ENCODE results near the gene LARP4B. TPM values are rescaled to one million over a fixed set of nuclear protein-coding genes. Genes with fewer than 3 reads are reported as not detected.

Gene LARP4B
- total and polyA plus RNA-seq, 2 donors from 2014 or later = 12.9 to 96.6 TPM

DNA sequence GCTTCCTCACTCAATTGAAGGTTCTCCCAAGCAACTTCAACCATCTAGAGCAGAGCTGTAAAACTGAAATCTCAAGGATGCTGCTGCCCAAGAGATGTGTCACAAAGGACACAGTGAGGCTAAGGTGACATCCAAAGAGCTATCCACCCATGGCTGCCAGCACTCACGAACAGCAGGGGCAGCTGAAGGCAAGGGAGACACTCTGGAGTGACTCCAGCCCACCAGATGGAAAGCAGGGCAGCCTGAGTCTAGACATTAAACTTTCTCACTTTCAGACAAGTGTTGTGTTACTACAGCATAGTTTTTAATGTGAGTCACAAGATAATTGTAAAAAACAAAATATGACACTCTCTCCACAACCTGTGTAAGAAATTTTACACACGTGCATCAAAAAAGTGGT lies 113.5 kb downstream of the LARP4B start:
- Histone ChIP-seq H3K9me3 (ENCODE audit: control insufficient read depth in 2 of 3, insufficient read depth in 1 of 3, low read length in 3 of 3) (no peaks in the 10 kb centered on the region), H3K4me1 (ENCODE audit: control insufficient read depth in 2 of 3, insufficient read depth in 2 of 3, low read depth in 1 of 3, low read length in 3 of 3) (no peaks in the 10 kb centered on the region), H3K9ac (ENCODE audit: low read length in 3 of 3) (no peak overlapping the region), H3K4me3 (ENCODE audit: low read length in 3 of 3) (no peak overlapping the region), H3K27ac (ENCODE audit: low read depth in 2 of 2, low read length in 2 of 2) (no peak overlapping the region), H3K27me3 (ENCODE audit: control insufficient read depth, insufficient read depth, low read length) (no peaks in the 10 kb centered on the region), H3K36me3 (ENCODE audit: control insufficient read depth in 2 of 3, insufficient read depth in 3 of 3, low read length in 3 of 3) (peaks cover 8 to 83% (median 65%) of the 10 kb centered on the region in 3 donors)
- TF ChIP-seq, protein P1, sequence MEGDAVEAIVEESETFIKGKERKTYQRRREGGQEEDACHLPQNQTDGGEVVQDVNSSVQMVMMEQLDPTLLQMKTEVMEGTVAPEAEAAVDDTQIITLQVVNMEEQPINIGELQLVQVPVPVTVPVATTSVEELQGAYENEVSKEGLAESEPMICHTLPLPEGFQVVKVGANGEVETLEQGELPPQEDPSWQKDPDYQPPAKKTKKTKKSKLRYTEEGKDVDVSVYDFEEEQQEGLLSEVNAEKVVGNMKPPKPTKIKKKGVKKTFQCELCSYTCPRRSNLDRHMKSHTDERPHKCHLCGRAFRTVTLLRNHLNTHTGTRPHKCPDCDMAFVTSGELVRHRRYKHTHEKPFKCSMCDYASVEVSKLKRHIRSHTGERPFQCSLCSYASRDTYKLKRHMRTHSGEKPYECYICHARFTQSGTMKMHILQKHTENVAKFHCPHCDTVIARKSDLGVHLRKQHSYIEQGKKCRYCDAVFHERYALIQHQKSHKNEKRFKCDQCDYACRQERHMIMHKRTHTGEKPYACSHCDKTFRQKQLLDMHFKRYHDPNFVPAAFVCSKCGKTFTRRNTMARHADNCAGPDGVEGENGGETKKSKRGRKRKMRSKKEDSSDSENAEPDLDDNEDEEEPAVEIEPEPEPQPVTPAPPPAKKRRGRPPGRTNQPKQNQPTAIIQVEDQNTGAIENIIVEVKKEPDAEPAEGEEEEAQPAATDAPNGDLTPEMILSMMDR (IDR thresholded peaks at IDR 0.05; ENCODE audit: borderline replicate concordance, extremely low read depth, insufficient read depth) = no peak
- DNase-seq (no peak), FAIRE-seq (no peak)
- intact Hi-C loops (cut with DNase I) = no loop called here

DNA sequence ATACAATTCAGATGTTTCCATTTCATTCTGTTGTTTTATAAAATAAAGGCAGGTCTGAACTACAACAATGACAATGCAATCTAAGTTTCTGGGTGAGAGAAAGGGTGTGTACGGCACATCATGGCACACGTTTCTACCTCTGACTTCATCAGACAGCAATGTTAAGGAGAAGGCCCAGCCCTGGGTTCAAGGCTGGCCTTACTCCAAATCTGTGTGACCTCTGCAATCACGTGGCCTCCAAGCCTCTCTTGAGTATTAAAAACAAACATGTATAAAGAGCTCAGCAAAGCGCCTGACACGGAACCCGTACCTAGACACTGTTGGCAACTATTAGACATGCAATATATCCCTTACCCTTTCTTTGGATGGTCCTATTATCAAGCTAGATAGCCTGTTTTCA lies 114.1 kb downstream of the LARP4B start:
- Histone ChIP-seq H3K27ac (ENCODE audit: low read depth in 2 of 2, low read length in 2 of 2) (no peak overlapping the region), H3K4me1 (ENCODE audit: control insufficient read depth in 2 of 3, insufficient read depth in 2 of 3, low read depth in 1 of 3, low read length in 3 of 3) (no peaks in the 10 kb centered on the region), H3K9ac (ENCODE audit: low read length in 3 of 3) (no peak overlapping the region), H3K27me3 (ENCODE audit: control insufficient read depth, insufficient read depth, low read length) (no peaks in the 10 kb centered on the region), H3K9me3 (ENCODE audit: control insufficient read depth in 2 of 3, insufficient read depth in 1 of 3, low read length in 3 of 3) (no peaks in the 10 kb centered on the region), H3K36me3 (ENCODE audit: control insufficient read depth in 2 of 3, insufficient read depth in 3 of 3, low read length in 3 of 3) (peaks cover 7 to 82% (median 62%) of the 10 kb centered on the region in 3 donors), H3K4me3 (ENCODE audit: low read length in 3 of 3) (no peak overlapping the region)
- intact Hi-C loops (cut with DNase I) = no loop called here
- DNase-seq = no peak
- no peak for FAIRE-seq
- TF ChIP-seq, protein P1 (IDR thresholded peaks at IDR 0.05; ENCODE audit: borderline replicate concordance, extremely low read depth, insufficient read depth) = no peak

DNA sequence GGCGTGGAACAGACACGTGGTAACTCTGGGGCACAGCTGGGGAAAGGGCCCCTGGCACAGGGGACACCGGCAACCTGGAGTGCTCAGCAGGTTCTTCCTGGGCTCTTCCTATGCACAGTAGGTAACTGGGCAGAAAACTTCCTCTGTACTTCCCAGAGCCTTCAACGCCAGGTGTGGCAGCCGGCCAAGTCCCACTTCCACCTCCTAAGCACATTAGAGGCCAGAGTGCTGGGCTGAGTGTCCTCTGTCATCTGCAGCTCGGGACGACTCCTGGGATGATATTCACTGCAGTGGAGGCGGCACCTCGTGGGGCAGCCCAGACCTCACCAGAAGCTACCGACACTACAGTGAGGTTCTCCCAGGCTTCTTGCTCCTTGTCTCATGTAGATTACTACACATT lies 114.5 kb downstream of the LARP4B start:
- no peak overlapping the region for H3K9ac ChIP-seq (ENCODE audit: low read length in 3 of 3)
- H3K36me3 ChIP-seq (ENCODE audit: control insufficient read depth in 2 of 3, insufficient read depth in 3 of 3, low read length in 3 of 3) = peaks cover 7 to 81% (median 66%) of the 10 kb centered on the region in 3 donors
- intact Hi-C loops (cut with DNase I) = no loop called here
- DNase-seq (no peak), FAIRE-seq (no peak)
- no peaks in the 10 kb centered on the region for H3K4me1 ChIP-seq (ENCODE audit: control insufficient read depth in 2 of 3, insufficient read depth in 2 of 3, low read depth in 1 of 3, low read length in 3 of 3)
- no peaks in the 10 kb centered on the region for H3K9me3 ChIP-seq (ENCODE audit: control insufficient read depth in 2 of 3, insufficient read depth in 1 of 3, low read length in 3 of 3)
- TF ChIP-seq, protein P1 (IDR thresholded peaks at IDR 0.05; ENCODE audit: borderline replicate concordance, extremely low read depth, insufficient read depth) = no peak
- no peak overlapping the region for H3K27ac ChIP-seq (ENCODE audit: low read depth in 2 of 2, low read length in 2 of 2)
- no peak overlapping the region for H3K4me3 ChIP-seq (ENCODE audit: low read length in 3 of 3)
- no peaks in the 10 kb centered on the region for H3K27me3 ChIP-seq (ENCODE audit: control insufficient read depth, insufficient read depth, low read length)

DNA sequence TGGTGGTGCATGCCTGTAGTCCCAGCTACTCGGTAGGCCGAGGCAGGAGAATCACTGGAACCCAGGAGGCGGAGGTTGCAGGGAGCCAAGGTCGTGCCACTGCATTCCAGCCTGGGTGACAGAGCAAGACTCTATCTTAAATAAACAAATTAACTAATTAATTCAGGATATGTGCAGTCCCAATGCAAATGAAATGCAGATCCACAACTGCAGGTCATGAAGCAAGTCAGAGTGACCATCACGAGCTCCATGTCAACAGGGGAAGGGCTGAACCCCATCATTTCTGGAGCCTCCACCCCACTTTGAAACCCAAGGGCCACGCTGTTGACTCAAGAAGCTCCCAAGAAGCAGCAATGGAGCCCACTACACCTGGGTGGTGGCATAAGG lies 115.4 kb downstream of the LARP4B start:
- no peak for DNase-seq

More for the DNA sequence above, 115.4 kb downstream of the LARP4B start:
- Histone ChIP-seq H3K27ac (ENCODE audit: low read depth in 2 of 2, low read length in 2 of 2) (no peak overlapping the region), H3K27me3 (ENCODE audit: control insufficient read depth, insufficient read depth, low read length) (no peaks in the 10 kb centered on the region), H3K36me3 (ENCODE audit: control insufficient read depth in 2 of 3, insufficient read depth in 3 of 3, low read length in 3 of 3) (peaks cover 7 to 76% (median 62%) of the 10 kb centered on the region in 3 donors), H3K4me1 (ENCODE audit: control insufficient read depth in 2 of 3, insufficient read depth in 2 of 3, low read depth in 1 of 3, low read length in 3 of 3) (no peaks in the 10 kb centered on the region), H3K9ac (ENCODE audit: low read length in 3 of 3) (no peak overlapping the region), H3K4me3 (ENCODE audit: low read length in 3 of 3) (no peak overlapping the region), H3K9me3 (ENCODE audit: control insufficient read depth in 2 of 3, insufficient read depth in 1 of 3, low read length in 3 of 3) (no peaks in the 10 kb centered on the region)
- intact Hi-C loops (cut with DNase I) = no loop called here
- TF ChIP-seq, protein P1 (IDR thresholded peaks at IDR 0.05; ENCODE audit: borderline replicate concordance, extremely low read depth, insufficient read depth) = no peak
- no peak for FAIRE-seq

Measured in kidney (tissue), 14 donors.